Activated CD4-positive, CD25-positive, alpha-beta regulatory T cell (primary cell): ENCODE measurements around the gene GDA.
"Not testable (repeated sequence)": the region's sequence is repeated elsewhere in the genome, so short reads cannot be mapped to it uniquely, and the experiment has no call there.

Experiments used
- DNase-seq, 4 experiments: peaks; one replicate each; lab custom pipeline; 2025; lab: John Stamatoyannopoulos, UW

Gene GDA

GRCh38 chr9:72280913-72281500 is 131.8 kb downstream of the GDA start:
- peak; percentile 31 to 45 (median 38) for DNase-seq

GRCh38 chr9:72289401-72289800 is 140.2 kb downstream of the GDA start:
- no peak for DNase-seq

GRCh38 chr9:72290311-72290710 is 141.1 kb downstream of the GDA start:
- DNase-seq: no peak

GRCh38 chr9:72291576-72291975 is 142.3 kb downstream of the GDA start:
- not testable (repeated sequence) for DNase-seq

- no peak for DNase-seq
These were observed 143.0 kb downstream of the GDA start for GRCh38 chr9:72292256-72292682.

- no peak for DNase-seq
These were observed 143.8 kb downstream of the GDA start for GRCh38 chr9:72292874-72293607.

- no peak for DNase-seq
These were observed 145.7 kb downstream of the GDA start for GRCh38 chr9:72294936-72295335.

GRCh38 chr9:72297516-72297915 is 148.3 kb downstream of the GDA start:
- no peak for DNase-seq

GRCh38 chr9:72299017-72299603 is 149.9 kb downstream of the GDA start:
- no peak for DNase-seq

GRCh38 chr9:72300873-72301272 is 151.6 kb downstream of the GDA start:
- DNase-seq: no peak
